Measurements from ENCODE around the gene CACNB3. TPM values are rescaled to one million over a fixed set of nuclear protein-coding genes. Genes with fewer than 3 reads are reported as not detected.

The CACNB3 gene
- total RNA-seq, 1 donor from 2014 or later, result 13.2 TPM

Small RNAs within 50 kb of the gene (microRNA-seq; reads per million reads assigned to microRNA genes)
- not detected for gene MIR4701 (ENCODE audit: borderline number of aligned reads)

Other genes with a start within 250 kb of the CACNB3 start
- not detected for gene LALBA, start 248.4 kb upstream of the CACNB3 start, total RNA-seq
- 19.0 TPM for gene KANSL2, start 136.3 kb upstream of the CACNB3 start, total RNA-seq
- 28.9 TPM for gene CCNT1, start 101.8 kb upstream of the CACNB3 start, total RNA-seq
- 58.5 TPM for gene ADCY6, start 29.4 kb upstream of the CACNB3 start, total RNA-seq
- 45.1 TPM for gene DDX23, start 33.7 kb downstream of the CACNB3 start, total RNA-seq
- gene RND1, start 47.4 kb downstream of the CACNB3 start, total RNA-seq, result 4.7 TPM
- 34.2 TPM for gene FKBP11, start 107.0 kb downstream of the CACNB3 start, total RNA-seq
- gene ARF3, start 139.0 kb downstream of the CACNB3 start, total RNA-seq, result 149 TPM
- 0.48 TPM for gene WNT10B, start 153.2 kb downstream of the CACNB3 start, total RNA-seq
- gene WNT1, start 159.8 kb downstream of the CACNB3 start, total RNA-seq, result not detected
- gene DDN, start 180.9 kb downstream of the CACNB3 start, total RNA-seq, result 0.10 TPM
- 61.7 TPM for gene PRKAG1, start 200.3 kb downstream of the CACNB3 start, total RNA-seq
- gene KMT2D, start 242.3 kb downstream of the CACNB3 start, total RNA-seq, result 79.7 TPM

All from mesenteric fat pad (tissue), 1 donor.